Endothelial cell of umbilical vein (primary cell): ENCODE results near the gene MAGI1. TPM values are rescaled to one million over a fixed set of nuclear protein-coding genes. Genes with fewer than 3 reads are reported as not detected.

Source experiments
- BruUV-seq: library from RNA; stranded (reverse); fragments of 400-500 nt; replicated peaks from 2 replicates; lab custom pipeline; 2021; lab: Mats Ljungman, UMichigan
- CTCF ChIA-PET: fragments of 300-600, 350-600 bp; sonication (Branson Sonifier 250); formaldehyde crosslinking; loops from one replicate; lab custom pipeline; 2021; ENCODE audit warnings: antibody characterized with exemption, inconsistent platforms; lab: Charles Lee
- POLR2A ChIA-PET: fragments of 300-600, 350-600 bp; sonication (Branson Sonifier 250); formaldehyde crosslinking; loops from one replicate; lab custom pipeline; 2021; ENCODE audit warnings: antibody characterized with exemption, inconsistent platforms; lab: Charles Lee
- DNase-seq: peaks from one replicate; pipeline ENCODE4 v3.0.0-alpha.2; 2011; ENCODE audit warnings: low read depth, low spot score
- FAIRE-seq: peaks from 2 replicates; lab custom pipeline; 2011; peaks lifted over from hg19 to GRCh38; lab: Jason Lieb, UNC
- H2AFZ ChIP-seq: 2 replicates; pipeline ENCODE4 v1.6.0; 2012; ENCODE audit warnings: low read depth, low read length, control low read depth, inconsistent platforms
- H3K27ac ChIP-seq: 2 replicates; pipeline ENCODE4 v1.5.1; 2011; ENCODE audit warnings: low read depth, mild to moderate bottlenecking, control low read depth, low read length, moderate library complexity; ENCODE audit not compliant: insufficient read depth
- H3K27me3 ChIP-seq, 2 experiments: 2 replicates each; pipeline versions ENCODE4 v1.6.0 to v1.6.1; 2011; ENCODE audit warnings: low read length in 2 of 2, mixed read lengths in 1 of 2; ENCODE audit not compliant: control insufficient read depth in 2 of 2, insufficient read depth in 2 of 2
- H3K36me3 ChIP-seq, 2 experiments: 2 replicates in 1 of 2; 3 replicates in 1 of 2; pipeline ENCODE4 v1.5.1; 2011; ENCODE audit warnings: low read length in 2 of 2, mild to moderate bottlenecking in 1 of 2, moderate library complexity in 1 of 2; ENCODE audit not compliant: control insufficient read depth in 2 of 2, insufficient read depth in 2 of 2; ENCODE audit errors: extremely low read depth in 1 of 2
- H3K4me1 ChIP-seq: 3 replicates; pipeline ENCODE4 v1.5.1; 2011; ENCODE audit warnings: mild to moderate bottlenecking, low read length; ENCODE audit not compliant: control insufficient read depth, insufficient read depth; ENCODE audit errors: extremely low read depth
- H3K4me2 ChIP-seq: 2 replicates; pipeline ENCODE4 v1.6.1; 2011; ENCODE audit warnings: low read length, control low read depth, mixed read lengths; ENCODE audit not compliant: insufficient read depth
- H3K4me3 ChIP-seq, 3 experiments: fragments of 200-600 bp in 1 of 3; sonication (generic), shearing (Covaris generic) in 1 of 3; replicated peaks in 1 of 3; 2 replicates each; pipeline ENCODE4 v1.5.1; 2011 to 2016; ENCODE audit warnings: control low read depth in 3 of 3, low read length in 3 of 3, mild to moderate bottlenecking in 2 of 3, inconsistent platforms in 1 of 3, low read depth in 1 of 3, moderate library complexity in 1 of 3; ENCODE audit not compliant: insufficient read depth in 1 of 3
- H3K79me2 ChIP-seq: 2 replicates; pipeline ENCODE4 v1.6.0; 2012; ENCODE audit warnings: low read length, inconsistent platforms; ENCODE audit not compliant: control insufficient read depth, insufficient read depth
- H3K9ac ChIP-seq: replicated peaks from 2 replicates; pipeline ENCODE3; 2011; ENCODE audit warnings: low read length, control low read depth; ENCODE audit not compliant: insufficient read depth; ENCODE audit errors: extremely low read depth
- H3K9me1 ChIP-seq: replicated peaks from 3 replicates; pipeline ENCODE4 v1.6.0; 2011; ENCODE audit warnings: mild to moderate bottlenecking, low read length; ENCODE audit not compliant: control insufficient read depth, insufficient read depth; ENCODE audit errors: extremely low read depth
- H3K9me3 ChIP-seq: replicated peaks from 2 replicates; pipeline ENCODE4 v1.5.1; 2012; ENCODE audit warnings: low read length, inconsistent platforms; ENCODE audit not compliant: control insufficient read depth, insufficient read depth
- H4K20me1 ChIP-seq: replicated peaks from 2 replicates; pipeline ENCODE3; 2011; ENCODE audit warnings: mild to moderate bottlenecking, low read length; ENCODE audit not compliant: control insufficient read depth, insufficient read depth; ENCODE audit errors: extremely low read depth
- CTCF ChIP-seq, 2 donors: IDR thresholded peaks; 1 replicate in 1 of 2; 2 replicates in 1 of 2; pipeline ENCODE4 v1.5.1; 2011; ENCODE audit warnings: low read length in 2 of 2, mild to moderate bottlenecking in 2 of 2, moderate library complexity in 2 of 2, control low read depth in 1 of 2, inconsistent platforms in 1 of 2, low read depth in 1 of 2; ENCODE audit not compliant: insufficient read depth in 1 of 2; ENCODE audit errors: extremely low read depth in 1 of 2
- EZH2 ChIP-seq: IDR thresholded peaks from 2 replicates; pipeline ENCODE4 v1.6.1; 2012; ENCODE audit warnings: borderline replicate concordance, low read depth, mild to moderate bottlenecking, moderate library complexity, low read length, inconsistent platforms; ENCODE audit not compliant: severe bottlenecking
- FOS ChIP-seq: IDR thresholded peaks from 2 replicates; pipeline ENCODE4 v1.6.1; 2011; ENCODE audit warnings: mild to moderate bottlenecking, low read length, moderate library complexity, borderline replicate concordance; ENCODE audit not compliant: insufficient read depth
- GATA2 ChIP-seq: IDR thresholded peaks from 2 replicates; pipeline ENCODE4 v1.7.0; 2011; ENCODE audit warnings: low read depth, mild to moderate bottlenecking, moderate library complexity, mixed read lengths, low read length; ENCODE audit not compliant: insufficient read length, insufficient read depth
- JUN ChIP-seq: IDR thresholded peaks from 2 replicates; pipeline ENCODE4 v1.6.1; 2011; ENCODE audit warnings: borderline replicate concordance, low read depth; ENCODE audit not compliant: insufficient read length, insufficient read depth
- MAX ChIP-seq: IDR thresholded peaks from 2 replicates; pipeline ENCODE4 v1.6.1; 2011; ENCODE audit not compliant: insufficient read depth, insufficient read length
- MYC ChIP-seq: IDR thresholded peaks from one replicate; pipeline ENCODE4 v1.6.1; 2011; ENCODE audit warnings: mild to moderate bottlenecking, low read depth, low read length
- POLR2A ChIP-seq: IDR thresholded peaks from 2 replicates; pipeline ENCODE4 v1.6.1; 2012; ENCODE audit warnings: low read depth, mild to moderate bottlenecking, control low read depth, low read length
- POLR2AphosphoS5 ChIP-seq: IDR thresholded peaks from 2 replicates; pipeline ENCODE4 v1.6.1; 2012; ENCODE audit warnings: low read depth, mild to moderate bottlenecking, control low read depth, low read length, moderate library complexity; ENCODE audit not compliant: insufficient read depth
- dilution Hi-C: fragments of 300-500 bp; cut with MboI; formaldehyde crosslinking; loops from one replicate; pipeline ENCODE4 v1.15.0; 2019; ENCODE audit warnings: low sequenced_read_pairs; ENCODE audit not compliant: extremely low pct_ligation_motif_present
- intact Hi-C: fragments of 100-400 bp; cut with micrococcal nuclease; formaldehyde crosslinking; loops from one replicate; pipeline ENCODE4 v1.10.0; 2022
- polyA plus RNA-seq, 4 experiments: library from polyadenylated mRNA; depleted of rRNA in 3 of 4; stranded (reverse) in 3 of 4; unstranded in 1 of 4; fragments of >200 nt; gene quantifications; 2 replicates each; pipeline versions ENCODE4 v1.2.1 to v1.2.3, GENCODE V29; 2011 to 2012; ENCODE audit warnings: missing spikeins in 1 of 4
- total RNA-seq: library from RNA; stranded (reverse); gene quantifications from 2 replicates; pipeline ENCODE4 v1.2.3, GENCODE V29; 2021

The MAGI1 gene
- total and polyA plus RNA-seq, 2 donors (not counting 3 experiments of a cell fraction or from before 2014, with no cell fraction given) = 10.1 to 47.9 TPM

- dilution Hi-C loops (no loop called here), intact Hi-C loops (no loop called here)
- H3K4me3 ChIP-seq = no peak overlapping the region
- H3K4me1 ChIP-seq = peaks cover 15% of the 10 kb centered on the region
- ChIA-PET CTCF (no interaction called here), POLR2A (no interaction called here)
- H3K27ac ChIP-seq = no peak overlapping the region
- H3K27me3 ChIP-seq = no peaks in the 10 kb centered on the region
- H3K9ac ChIP-seq = no peak overlapping the region
- TF ChIP-seq MYC (no peak), EZH2 (no peak), GATA2 (no peak), MAX (no peak), FOS (no peak), POLR2AphosphoS5 (no peak), POLR2A (no peak)
- H3K9me3 ChIP-seq = no peaks in the 10 kb centered on the region
- no TSS peak for BruUV-seq
- DNase-seq = no peak
- peaks cover 2% of the 10 kb centered on the region for H4K20me1 ChIP-seq
- no peak overlapping the region for H3K4me2 ChIP-seq
- no peaks in the 10 kb centered on the region for H3K36me3 ChIP-seq
- no peaks in the 10 kb centered on the region for H3K79me2 ChIP-seq
- no peak overlapping the region for H2AFZ ChIP-seq
- no peaks in the 10 kb centered on the region for H3K9me1 ChIP-seq
- FAIRE-seq = no peak
Observed at GRCh38 chr3:65888196-65888595, 150.5 kb downstream of the MAGI1 start.

DNA sequence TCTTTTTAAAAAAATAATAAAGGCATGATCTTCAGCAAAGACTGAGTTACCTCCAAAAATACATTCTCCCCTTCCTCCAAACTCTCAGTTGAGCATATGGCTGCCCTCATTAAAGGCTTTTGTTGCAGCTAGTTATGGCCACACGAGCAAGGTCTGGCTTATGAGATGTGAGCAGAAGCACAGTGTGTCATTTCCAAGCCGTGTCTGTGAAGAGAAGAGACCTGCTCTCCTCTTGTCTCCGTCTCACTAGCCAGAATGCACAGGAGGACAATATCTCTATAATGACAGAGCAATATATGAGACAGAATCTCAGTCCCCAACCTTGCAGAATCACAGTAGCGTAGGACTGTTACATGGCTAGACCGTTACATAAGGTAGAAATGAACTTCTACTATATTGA lies 152.3 kb downstream of the MAGI1 start:
- H3K27me3 ChIP-seq = no peaks in the 10 kb centered on the region
- intact Hi-C loops = no loop called here
- H2AFZ ChIP-seq = no peak overlapping the region
- H3K27ac ChIP-seq = no peak overlapping the region
- BruUV-seq = no TSS peak
- H4K20me1 ChIP-seq = peaks cover 2% of the 10 kb centered on the region
- H3K4me2 ChIP-seq = no peak overlapping the region
- dilution Hi-C loops = no loop called here
- no peaks in the 10 kb centered on the region for H3K9me3 ChIP-seq
- ChIA-PET CTCF (no interaction called here), POLR2A (no interaction called here)
- no peak overlapping the region for H3K9ac ChIP-seq
- H3K4me1 ChIP-seq = peaks cover 24% of the 10 kb centered on the region
- no peaks in the 10 kb centered on the region for H3K36me3 ChIP-seq
- TF ChIP-seq MYC (no peak), POLR2AphosphoS5 (no peak), CTCF (IDR thresholded peaks at IDR 0.05; ENCODE audit: extremely low read depth in 1 of 2, insufficient read depth in 1 of 2, low read depth in 1 of 2, low read length in 2 of 2) (no peak), JUN (no peak)
- FAIRE-seq = no peak
- no peaks in the 10 kb centered on the region for H3K79me2 ChIP-seq
- no peaks in the 10 kb centered on the region for H3K9me1 ChIP-seq
- H3K4me3 ChIP-seq = no peak overlapping the region
- DNase-seq = no peak
